GM23338 (cell line): Measurements from ENCODE around the gene RPS18. TPM values are rescaled to one million over a fixed set of nuclear protein-coding genes. Genes with fewer than 3 reads are reported as not detected.
A peak's percentile ranks its signal among the peaks of the same experiment; 100 is the strongest.

ENCODE experiments used
- ATAC-seq: fragments of 200-7000 bp; cut with Tn5 transposase; 3 replicates; pipeline ENCODE4 v1.9.1; 2020
- DNase-seq: peaks from one replicate; pipeline ENCODE4 v3.0.0-alpha.2; 2015; ENCODE audit warnings: low spot score
- H2AFZ ChIP-seq: fragments of 200-600 bp; sonication (generic); 2 replicates; pipeline ENCODE4 v1.8.0; 2016; ENCODE audit warnings: antibody characterized with exemption, mild to moderate bottlenecking, moderate library complexity
- H3F3A ChIP-seq: fragments of 200-600 bp; sonication (generic); replicated peaks from 2 replicates; pipeline ENCODE4 v1.8.0; 2017; ENCODE audit warnings: antibody characterized with exemption, mixed run types, low read depth
- H3K27ac ChIP-seq: fragments of 200-600 bp; sonication (generic); 2 replicates; pipeline ENCODE4 v1.6.1; 2016; ENCODE audit warnings: low read depth
- H3K27me3 ChIP-seq: fragments of 200-600 bp; sonication (generic); 2 replicates; pipeline ENCODE4 v1.8.0; 2016; ENCODE audit warnings: mild to moderate bottlenecking, mixed run types, moderate library complexity; ENCODE audit not compliant: insufficient read depth
- H3K36me3 ChIP-seq: fragments of 200-600 bp; sonication (generic); 2 replicates; pipeline ENCODE4 v1.8.0; 2016; ENCODE audit warnings: mild to moderate bottlenecking; ENCODE audit not compliant: insufficient read depth
- H3K4me1 ChIP-seq: fragments of 200-600 bp; sonication (generic); 2 replicates; pipeline ENCODE4 v1.8.0; 2016; ENCODE audit warnings: mild to moderate bottlenecking, moderate library complexity; ENCODE audit not compliant: insufficient read depth
- H3K4me2 ChIP-seq: fragments of 200-600 bp; sonication (generic); 2 replicates; pipeline ENCODE4 v1.7.1; 2017; ENCODE audit warnings: mixed run types
- H3K4me3 ChIP-seq: fragments of 200-600 bp; sonication (generic); 2 replicates; pipeline ENCODE4 v1.6.1; 2016; ENCODE audit warnings: mixed run types
- H3K79me2 ChIP-seq: fragments of 200-600 bp; sonication (generic); replicated peaks from 2 replicates; pipeline ENCODE4 v1.8.0; 2017; ENCODE audit warnings: mild to moderate bottlenecking; ENCODE audit not compliant: insufficient read depth
- H3K9me2 ChIP-seq: fragments of 200-600 bp; sonication (generic); 2 replicates; pipeline ENCODE4 v1.8.0; 2017; ENCODE audit not compliant: insufficient read depth
- H4K20me1 ChIP-seq: fragments of 200-600 bp; sonication (generic); replicated peaks from 2 replicates; pipeline ENCODE4 v1.8.0; 2017; ENCODE audit warnings: mild to moderate bottlenecking; ENCODE audit not compliant: insufficient read depth
- H3K27ac Mint-ChIP-seq: 2 replicates; pipeline ENCODE4 v1.8.0; 2020; ENCODE audit warnings: inconsistent platforms, mild to moderate bottlenecking, moderate library complexity, mixed read lengths
- H3K27me3 Mint-ChIP-seq: 3 replicates; pipeline ENCODE4 v1.8.0; 2022; ENCODE audit warnings: low read depth, mild to moderate bottlenecking, moderate library complexity, mixed read lengths, inconsistent platforms; ENCODE audit not compliant: insufficient read depth, poor library complexity
- H3K36me3 Mint-ChIP-seq: 3 replicates; pipeline ENCODE4 v1.8.0; 2021; ENCODE audit warnings: low read depth, mild to moderate bottlenecking, inconsistent platforms, moderate library complexity, mixed read lengths
- H3K4me1 Mint-ChIP-seq: 3 replicates; pipeline ENCODE4 v1.8.0; 2020; ENCODE audit warnings: mild to moderate bottlenecking, inconsistent platforms, mixed read lengths
- H3K4me3 Mint-ChIP-seq: 3 replicates; pipeline ENCODE4 v1.8.0; 2021; ENCODE audit warnings: moderate library complexity, mild to moderate bottlenecking, inconsistent platforms, mixed read lengths
- H3K9me3 Mint-ChIP-seq: 3 replicates; pipeline ENCODE4 v1.8.0; 2020; ENCODE audit warnings: moderate library complexity, mild to moderate bottlenecking, inconsistent platforms, mixed read lengths
- CREB1 ChIP-seq: fragments of 250-450 bp; sonication (Bioruptor Pico); IDR thresholded peaks from 2 replicates; pipeline ENCODE4 v1.5.0; 2020; ENCODE audit warnings: low read depth, mild to moderate bottlenecking, moderate library complexity
- EZH2 ChIP-seq: fragments of 200-600 bp; sonication (generic); IDR thresholded peaks from one replicate; pipeline ENCODE4 v1.8.0; 2017; ENCODE audit warnings: antibody characterized with exemption, mild to moderate bottlenecking, low read depth; ENCODE audit not compliant: unreplicated experiment
- EZH2phosphoT487 ChIP-seq: fragments of 200-600 bp; sonication (generic); IDR thresholded peaks from one replicate; pipeline ENCODE4 v1.8.1; 2018; ENCODE audit warnings: antibody characterized with exemption; ENCODE audit not compliant: unreplicated experiment
- NANOG ChIP-seq: IDR thresholded peaks from 2 replicates; pipeline ENCODE4 v1.6.1; 2016; ENCODE audit warnings: antibody characterized with exemption, borderline replicate concordance
- STAT1 ChIP-seq: IDR thresholded peaks from one replicate; pipeline ENCODE4 v1.6.1; 2016; ENCODE audit warnings: antibody characterized with exemption; ENCODE audit not compliant: unreplicated experiment
- polyA plus RNA-seq: library from polyadenylated mRNA; unstranded; fragments of >200 nt; fragmentation: Nextera tagmentation; extraction: Ambion mirVana; gene quantifications from 2 replicates; pipeline ENCODE4 v1.2.1, GENCODE V29; 2016
- total RNA-seq: library from RNA; depleted of rRNA; stranded (reverse); fragments of >200 nt; shearing (Covaris generic); gene quantifications from 2 replicates; pipeline ENCODE4 v1.2.3, GENCODE V29; 2014
- TF ChIP-seq, protein P1 (sequence below): IDR thresholded peaks from one replicate; pipeline ENCODE4 v1.6.1; 2018; ENCODE audit warnings: antibody characterized with exemption; ENCODE audit not compliant: unreplicated experiment
- TF ChIP-seq, protein P2 (sequence below), 2 experiments: fragments of 200-600 bp in 1 of 2; sonication (generic) in 1 of 2; conservative IDR thresholded peaks; 2 replicates each; pipeline versions ENCODE4 v1.5.1 to v1.6.1; 2016 to 2017; ENCODE audit warnings: antibody characterized with exemption in 2 of 2, low read depth in 2 of 2, mild to moderate bottlenecking in 2 of 2, moderate library complexity in 1 of 2

Gene RPS18
- total and polyA plus RNA-seq, 2 experiments from 2014 or later, result 2,133 to 4,776 TPM

DNA sequence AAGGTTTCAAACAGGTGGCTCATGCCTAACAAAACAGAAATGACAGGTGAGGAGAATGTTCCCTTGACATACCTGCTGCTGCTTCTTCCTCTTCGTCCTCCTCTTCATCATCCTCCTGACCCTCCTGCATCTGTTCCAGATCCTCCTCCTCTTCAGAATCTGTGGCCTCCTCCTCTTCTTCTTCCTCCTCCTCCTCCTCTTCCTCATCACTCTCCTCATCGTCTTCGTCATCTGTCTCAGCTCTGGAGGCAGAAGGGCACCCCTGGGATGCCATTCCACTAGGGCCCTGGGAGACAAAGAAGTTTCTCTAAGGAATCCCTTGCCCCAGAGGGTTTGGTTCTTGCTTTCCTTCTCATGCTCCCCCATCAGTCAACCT, 48.1 kb downstream of the RPS18 start (continued):
- TF ChIP-seq, protein P1, sequence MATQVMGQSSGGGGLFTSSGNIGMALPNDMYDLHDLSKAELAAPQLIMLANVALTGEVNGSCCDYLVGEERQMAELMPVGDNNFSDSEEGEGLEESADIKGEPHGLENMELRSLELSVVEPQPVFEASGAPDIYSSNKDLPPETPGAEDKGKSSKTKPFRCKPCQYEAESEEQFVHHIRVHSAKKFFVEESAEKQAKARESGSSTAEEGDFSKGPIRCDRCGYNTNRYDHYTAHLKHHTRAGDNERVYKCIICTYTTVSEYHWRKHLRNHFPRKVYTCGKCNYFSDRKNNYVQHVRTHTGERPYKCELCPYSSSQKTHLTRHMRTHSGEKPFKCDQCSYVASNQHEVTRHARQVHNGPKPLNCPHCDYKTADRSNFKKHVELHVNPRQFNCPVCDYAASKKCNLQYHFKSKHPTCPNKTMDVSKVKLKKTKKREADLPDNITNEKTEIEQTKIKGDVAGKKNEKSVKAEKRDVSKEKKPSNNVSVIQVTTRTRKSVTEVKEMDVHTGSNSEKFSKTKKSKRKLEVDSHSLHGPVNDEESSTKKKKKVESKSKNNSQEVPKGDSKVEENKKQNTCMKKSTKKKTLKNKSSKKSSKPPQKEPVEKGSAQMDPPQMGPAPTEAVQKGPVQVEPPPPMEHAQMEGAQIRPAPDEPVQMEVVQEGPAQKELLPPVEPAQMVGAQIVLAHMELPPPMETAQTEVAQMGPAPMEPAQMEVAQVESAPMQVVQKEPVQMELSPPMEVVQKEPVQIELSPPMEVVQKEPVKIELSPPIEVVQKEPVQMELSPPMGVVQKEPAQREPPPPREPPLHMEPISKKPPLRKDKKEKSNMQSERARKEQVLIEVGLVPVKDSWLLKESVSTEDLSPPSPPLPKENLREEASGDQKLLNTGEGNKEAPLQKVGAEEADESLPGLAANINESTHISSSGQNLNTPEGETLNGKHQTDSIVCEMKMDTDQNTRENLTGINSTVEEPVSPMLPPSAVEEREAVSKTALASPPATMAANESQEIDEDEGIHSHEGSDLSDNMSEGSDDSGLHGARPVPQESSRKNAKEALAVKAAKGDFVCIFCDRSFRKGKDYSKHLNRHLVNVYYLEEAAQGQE, result no peak
- TF ChIP-seq CREB1 (no peak), EZH2phosphoT487 (no peak), NANOG (no peak), STAT1 (no peak), EZH2 (no peak)
- TF ChIP-seq, protein P2, sequence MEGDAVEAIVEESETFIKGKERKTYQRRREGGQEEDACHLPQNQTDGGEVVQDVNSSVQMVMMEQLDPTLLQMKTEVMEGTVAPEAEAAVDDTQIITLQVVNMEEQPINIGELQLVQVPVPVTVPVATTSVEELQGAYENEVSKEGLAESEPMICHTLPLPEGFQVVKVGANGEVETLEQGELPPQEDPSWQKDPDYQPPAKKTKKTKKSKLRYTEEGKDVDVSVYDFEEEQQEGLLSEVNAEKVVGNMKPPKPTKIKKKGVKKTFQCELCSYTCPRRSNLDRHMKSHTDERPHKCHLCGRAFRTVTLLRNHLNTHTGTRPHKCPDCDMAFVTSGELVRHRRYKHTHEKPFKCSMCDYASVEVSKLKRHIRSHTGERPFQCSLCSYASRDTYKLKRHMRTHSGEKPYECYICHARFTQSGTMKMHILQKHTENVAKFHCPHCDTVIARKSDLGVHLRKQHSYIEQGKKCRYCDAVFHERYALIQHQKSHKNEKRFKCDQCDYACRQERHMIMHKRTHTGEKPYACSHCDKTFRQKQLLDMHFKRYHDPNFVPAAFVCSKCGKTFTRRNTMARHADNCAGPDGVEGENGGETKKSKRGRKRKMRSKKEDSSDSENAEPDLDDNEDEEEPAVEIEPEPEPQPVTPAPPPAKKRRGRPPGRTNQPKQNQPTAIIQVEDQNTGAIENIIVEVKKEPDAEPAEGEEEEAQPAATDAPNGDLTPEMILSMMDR (conservative IDR thresholded peaks at IDR 0.05; ENCODE audit: low read depth in 2 of 2), result no peak

DNA sequence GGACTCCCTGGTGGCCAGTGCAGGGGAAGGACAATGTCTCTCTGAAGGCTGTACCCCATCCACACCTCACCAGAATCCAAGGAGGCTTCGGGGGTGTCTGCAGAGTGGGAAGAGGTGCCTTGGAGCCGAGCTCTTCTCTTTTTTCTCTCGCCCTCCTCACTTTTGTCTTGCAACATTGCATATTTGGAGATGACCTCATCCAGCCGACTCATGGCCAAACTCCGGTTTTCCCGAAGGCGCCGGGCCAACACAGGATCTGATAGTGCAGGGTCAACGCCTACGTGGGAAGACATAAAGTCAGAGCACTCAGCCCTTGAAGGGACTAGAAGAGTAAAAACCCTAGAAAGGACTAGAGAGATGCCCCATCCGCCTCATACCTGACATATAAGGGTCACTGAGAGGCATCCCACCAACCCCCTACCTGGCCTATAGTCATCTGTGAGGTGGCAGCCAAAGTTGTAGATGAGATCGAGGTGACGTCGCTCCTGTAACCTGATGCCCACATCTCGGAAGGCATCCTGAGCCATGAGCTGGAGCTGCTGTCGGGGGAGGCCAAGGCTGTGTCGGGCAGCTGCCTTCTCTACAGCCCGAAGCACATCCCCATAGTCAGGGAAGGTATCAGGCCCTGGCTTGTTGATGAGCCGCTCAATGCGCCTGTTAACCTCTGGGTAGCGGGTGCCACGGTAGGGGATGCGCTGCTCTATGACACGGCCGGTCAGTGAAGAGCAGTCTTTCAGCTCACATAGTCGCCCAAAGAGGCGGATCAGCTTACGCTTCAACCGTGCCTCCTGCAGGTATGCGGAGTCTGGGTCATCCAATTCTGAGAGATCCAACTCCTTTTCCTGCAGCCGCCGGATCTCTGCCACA, 48.7 kb downstream of the RPS18 start:
- Histone ChIP-seq H3K4me1 (peaks cover 47% of the 10 kb centered on the region), H3K4me2 (peak overlapping the region; percentile 92), H3K79me2 (peaks cover 36% of the 10 kb centered on the region), H3K36me3 (peaks cover 14% of the 10 kb centered on the region), H3K27ac (peak overlapping the region; percentile 69; the same call in 1 of the 2 replicates), H2AFZ (no peak overlapping the region), H3K4me3 (peak overlapping the region; percentile 30; the same call in 1 of the 2 replicates), H3F3A (peaks cover 20% of the 10 kb centered on the region), H3K27me3 (no peaks in the 10 kb centered on the region), H4K20me1 (peaks cover 11% of the 10 kb centered on the region), H3K9me2 (no peaks in the 10 kb centered on the region)
- H3K4me1 Mint-ChIP-seq, result peaks cover 63% of the 10 kb centered on the region
- H3K4me3 Mint-ChIP-seq, result peak overlapping the region; percentile 90
- peak overlapping the region; percentile 92 for H3K27ac Mint-ChIP-seq
- peaks cover 42% of the 10 kb centered on the region for H3K36me3 Mint-ChIP-seq
- ATAC-seq (no peak), DNase-seq (peak; percentile 41)
- H3K27me3 Mint-ChIP-seq, result peaks cover 15% of the 10 kb centered on the region
- H3K9me3 Mint-ChIP-seq, result no peaks in the 10 kb centered on the region; the same call in 1 of the 3 replicates
- TF ChIP-seq CREB1 (no peak), STAT1 (no peak)
- TF ChIP-seq, protein P1, result no peak
